GM12878 (cell line): ENCODE results near the gene SNRPD2. TPM values are rescaled to one million over a fixed set of nuclear protein-coding genes. Genes with fewer than 3 reads are reported as not detected.

Experiments
- ATAC-seq: fragments of 200-7000 bp; cut with Tn5 transposase; 3 replicates; pipeline ENCODE4 v1.9.1; 2020; ENCODE audit warnings: mild to moderate bottlenecking, moderate library complexity
- BruUV-seq: library from RNA; stranded (reverse); fragments of 400-500 nt; replicated peaks from 2 replicates; lab custom pipeline; 2021; lab: Mats Ljungman, UMichigan
- CTCF ChIA-PET: fragments of 300-600 bp; sonication (Branson Sonifier 250); formaldehyde crosslinking; extraction: SDS; loops from one replicate; lab custom pipeline; 2021; ENCODE audit warnings: inconsistent platforms; lab: Yijun Ruan, JAX
- POLR2A ChIA-PET: fragments of 350-600 bp; formaldehyde crosslinking; extraction: SDS; loops from one replicate; lab custom pipeline; 2021; ENCODE audit warnings: inconsistent platforms; lab: Charles Lee
- RAD21 ChIA-PET: fragments of 300-600 bp; sonication (Branson Sonifier 250); formaldehyde crosslinking; loops from one replicate; lab custom pipeline; 2023; ENCODE audit warnings: antibody characterized with exemption; ENCODE audit not compliant: unreplicated experiment; lab: Charles Lee
- SMC1A ChIA-PET: fragments of 300-600 bp; sonication (Branson Sonifier 250); formaldehyde crosslinking; loops from one replicate; lab custom pipeline; 2023; ENCODE audit not compliant: unreplicated experiment, uncharacterized antibody; lab: Charles Lee
- DNase-seq: peaks from one replicate; pipeline ENCODE4 v3.0.0-alpha.2; 2011; ENCODE audit warnings: low read depth, low spot score
- FAIRE-seq: peaks from 3 replicates; lab custom pipeline; 2011; peaks lifted over from hg19 to GRCh38; lab: Jason Lieb, UNC
- H2AFZ ChIP-seq: 2 replicates; pipeline ENCODE4 v1.6.0; 2011; ENCODE audit warnings: low read depth, low read length, control low read depth; ENCODE audit not compliant: control insufficient read depth
- H3K27ac ChIP-seq: 2 replicates; pipeline ENCODE4 v1.5.1; 2011; ENCODE audit warnings: control low read depth; ENCODE audit not compliant: control insufficient read depth, insufficient read depth
- H3K27me3 ChIP-seq, 2 experiments: replicated peaks in 1 of 2; 2 replicates each; pipeline versions ENCODE4 v1.6.0 to v1.6.1; 2011; ENCODE audit warnings: low read length in 1 of 2; ENCODE audit not compliant: control insufficient read depth in 2 of 2, insufficient read depth in 2 of 2
- H3K36me3 ChIP-seq, 2 experiments: 2 replicates each; pipeline ENCODE4 v1.5.1; 2011; ENCODE audit warnings: low read length in 1 of 2; ENCODE audit not compliant: control insufficient read depth in 2 of 2, insufficient read depth in 2 of 2
- H3K4me1 ChIP-seq: 2 replicates; pipeline ENCODE4 v1.6.1; 2011; ENCODE audit warnings: mild to moderate bottlenecking, low read length, moderate library complexity, mixed read lengths; ENCODE audit not compliant: control insufficient read depth, insufficient read depth
- H3K4me2 ChIP-seq: 2 replicates; pipeline ENCODE4 v1.6.0; 2011; ENCODE audit warnings: control low read depth; ENCODE audit not compliant: control insufficient read depth, insufficient read depth
- H3K4me3 ChIP-seq: fragments of 200-600 bp; sonication (generic); 2 replicates; pipeline ENCODE4 v1.5.1; 2016
- H3K79me2 ChIP-seq: 2 replicates; pipeline ENCODE4 v1.6.0; 2011; ENCODE audit warnings: low read length; ENCODE audit not compliant: control insufficient read depth, insufficient read depth
- H3K9ac ChIP-seq: 2 replicates; pipeline ENCODE4 v1.8.0; 2011; ENCODE audit warnings: low read length, control low read depth, mixed read lengths; ENCODE audit not compliant: control insufficient read depth, insufficient read depth
- H3K9me3 ChIP-seq: replicated peaks from 3 replicates; pipeline ENCODE4 v1.5.1; 2011; ENCODE audit warnings: mild to moderate bottlenecking, low read length; ENCODE audit not compliant: control insufficient read depth, insufficient read depth
- H4K20me1 ChIP-seq: 2 replicates; pipeline ENCODE4 v1.6.0; 2011; ENCODE audit not compliant: control insufficient read depth, insufficient read depth
- BMI1 ChIP-seq: fragments of 450-650 bp; IDR thresholded peaks from 2 replicates; pipeline ENCODE4 v1.6.1; 2016; ENCODE audit warnings: mild to moderate bottlenecking, moderate library complexity, borderline replicate concordance
- E2F8 ChIP-seq: fragments of 450-650 bp; IDR thresholded peaks from 2 replicates; pipeline ENCODE4 v1.6.1; 2018; ENCODE audit warnings: mild to moderate bottlenecking, low read depth, moderate library complexity; ENCODE audit not compliant: partially characterized antibody
- GATAD2B ChIP-seq: fragments of 450-650 bp; conservative IDR thresholded peaks from 2 replicates; pipeline ENCODE4 v1.6.1; 2017; ENCODE audit warnings: low read depth, mild to moderate bottlenecking, moderate library complexity
- MLLT1 ChIP-seq: fragments of 450-650 bp; IDR thresholded peaks from 2 replicates; pipeline ENCODE4 v1.6.1; 2016; ENCODE audit warnings: mild to moderate bottlenecking
- NBN ChIP-seq: fragments of 450-650 bp; IDR thresholded peaks from 2 replicates; pipeline ENCODE4 v1.6.1; 2016
- POLR2AphosphoS2 ChIP-seq: IDR thresholded peaks from 2 replicates; pipeline ENCODE4 v1.6.1; 2011; ENCODE audit warnings: low read depth, mild to moderate bottlenecking, low read length, improper control_type of control experiment, moderate library complexity
- SP1 ChIP-seq: IDR thresholded peaks from one replicate; pipeline ENCODE4 v1.6.1; 2011; ENCODE audit warnings: low read depth, low read length
- TBL1XR1 ChIP-seq: IDR thresholded peaks from 2 replicates; pipeline ENCODE4 v1.6.1; 2012; ENCODE audit warnings: low read depth, low read length, improper control_type of control experiment
- WGBS: methylation state at CpG from one replicate; pipeline ENCODE4 v1.1.6; 2016; ENCODE audit warnings: low lambda C conversion rate; ENCODE audit not compliant: insufficient replicate concordance, insufficient coverage; ENCODE audit errors: missing lambda C conversion rate; 5-methylcytosine and 5-hydroxymethylcytosine counted together
- in situ Hi-C: fragments of 300-500 bp; cut with MboI; formaldehyde crosslinking; loops from 9 replicates; pipeline ENCODE4 v1.14.3; 2018; ENCODE audit warnings: mixed read lengths
- intact Hi-C: fragments of 100-400 bp; cut with micrococcal nuclease; formaldehyde crosslinking; loops from one replicate; pipeline ENCODE4 v1.14.2; 2022; ENCODE audit not compliant: unreplicated experiment
- polyA plus RNA-seq, 11 experiments: library from polyadenylated mRNA; depleted of rRNA in 4 of 11; unstranded in 6 of 11; stranded (reverse) in 5 of 11; fragments of >200 nt; fragmentation: Nextera tagmentation in 4 of 11; fragmentation: Illumina TruSeq in 1 of 11; extraction: Ambion mirVana in 4 of 11; extraction: Trizol in 1 of 11; gene quantifications; 1 replicate in 1 of 11; 2 replicates in 10 of 11; pipeline versions ENCODE4 v1.2.1 to v1.2.3, GENCODE V29; 2011 to 2016; ENCODE audit warnings: inconsistent platforms in 2 of 11, missing spikeins in 2 of 11, low read depth in 1 of 11
- total RNA-seq, 4 experiments: library from RNA; depleted of rRNA in 3 of 4; stranded (reverse); fragments of >200 nt in 3 of 4; fragmentation: Illumina TruSeq in 1 of 4; extraction: Trizol in 1 of 4; gene quantifications; 2 replicates each; pipeline versions ENCODE4 v1.2.1 to v1.2.3, GENCODE V29; 2013 to 2021

SNRPD2 gene
- total and polyA plus RNA-seq, 10 of the 15 experiments (the other 5 are each of a cell fraction or from before 2014, with no cell fraction given): 526 to 3,621 (median 951) TPM

- H4K20me1 ChIP-seq: no peaks in the 10 kb centered on the region
- SMC1A ChIA-PET: interaction anchor here (3.8 to 6.0 kb wide), 3 partner anchors 12 to 25 kb away, joined by 27 to 31 read pairs (median 29); partner anchors contain the start of genes FBXO46, QPCTL and SNRPD2
- POLR2A ChIA-PET: interaction anchor here (1.1 kb wide), 1 partner anchor 13 kb away, joined by 3 read pairs; the partner anchor contains the start of gene QPCTL
- intact Hi-C loops: no loop called here
- CTCF ChIA-PET: interaction anchor here (2.0 to 6.1 kb wide), 2 partner anchors 12 to 74 kb away, joined by 5 to 73 read pairs; partner anchors contain the start of genes QPCTL and SNRPD2
- TF ChIP-seq GATAD2B: no peak
- TF ChIP-seq NBN: no peak
- TF ChIP-seq SP1: no peak
- no peak for TF ChIP-seq TBL1XR1
- TF ChIP-seq MLLT1: no peak
- no peak for TF ChIP-seq E2F8
- 0 out of 2 replicates have a peak, but pooled peaks have one; percentile 11 for TF ChIP-seq POLR2AphosphoS2
- no peak for TF ChIP-seq BMI1
- BruUV-seq: no TSS peak
- no peak for ATAC-seq
- no peak overlapping the region for H3K9ac ChIP-seq
- H3K27ac ChIP-seq: 0 out of 2 replicates have a peak overlapping the region, but pooled peaks have one; percentile 26
- WGBS: 97% methylated on average over 7 of the region's 9 CpGs
- H3K4me2 ChIP-seq: no peak overlapping the region
- RAD21 ChIA-PET: interaction anchor here (4.2 kb wide), 1 partner anchor 13 kb away, joined by 25 read pairs; the partner anchor contains the start of genes QPCTL and SNRPD2
- H3K27me3 ChIP-seq: no peaks in the 10 kb centered on the region
- H2AFZ ChIP-seq: no peak overlapping the region
- H3K9me3 ChIP-seq: no peaks in the 10 kb centered on the region
- no peaks in the 10 kb centered on the region; the same call in 1 of the 2 replicates for H3K79me2 ChIP-seq
- peaks cover 2 to 6% of the 10 kb centered on the region in 2 experiments; a peak in 3 of 4 replicates for H3K36me3 ChIP-seq
- H3K4me3 ChIP-seq: no peak overlapping the region
- DNase-seq: no peak
- in situ Hi-C loops: no loop called here
- FAIRE-seq: no peak
- H3K4me1 ChIP-seq: peaks cover 19% of the 10 kb centered on the region
Measured at GRCh38 chr19:45705115-45705514, 13.4 kb upstream of the SNRPD2 start.
